Urothelium cell line (cell line): ENCODE data around the gene ITGB7.
A peak's percentile ranks its signal among the peaks of the same experiment; 100 is the strongest.

ENCODE experiments used
- DNase-seq: peaks from one replicate; pipeline ENCODE4 v3.0.0; 2011; ENCODE audit warnings: low spot score, mixed read lengths
- FAIRE-seq: peaks from 2 replicates; lab custom pipeline; 2011; peaks lifted over from hg19 to GRCh38; lab: Jason Lieb, UNC

The ITGB7 gene

DNA sequence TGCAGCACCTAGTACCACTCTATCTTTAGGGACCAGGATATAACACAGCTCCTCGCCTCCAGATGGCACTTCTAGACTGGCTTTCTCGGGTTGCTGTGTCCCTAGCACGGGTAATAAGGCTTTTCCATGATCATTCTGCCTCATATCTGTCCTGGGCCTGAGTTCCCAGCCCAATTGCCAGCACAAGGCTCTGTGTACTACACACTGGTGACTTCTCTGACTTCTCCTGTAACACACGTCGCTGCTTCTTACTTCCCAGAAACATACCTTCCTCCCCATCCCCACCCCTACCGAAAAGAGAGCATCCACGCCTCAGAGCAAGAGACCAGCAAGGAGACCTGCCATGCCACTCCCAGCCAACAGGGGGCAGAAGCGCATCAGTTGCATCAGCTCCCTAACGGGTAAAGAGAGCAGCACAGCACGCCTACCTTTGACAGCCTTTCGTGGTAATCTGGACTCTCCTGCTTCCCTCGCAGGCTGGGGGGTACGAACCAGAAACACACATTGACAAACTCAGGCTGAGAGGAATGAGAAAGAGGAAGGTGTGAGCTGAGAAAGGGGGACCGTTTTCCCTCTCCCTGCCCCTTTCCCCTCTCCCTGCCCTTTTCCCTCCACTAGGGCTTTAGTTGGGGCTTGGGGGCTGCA lies 47.7 kb downstream of the ITGB7 start:
- FAIRE-seq (no peak), DNase-seq (peak; percentile 87)

DNA sequence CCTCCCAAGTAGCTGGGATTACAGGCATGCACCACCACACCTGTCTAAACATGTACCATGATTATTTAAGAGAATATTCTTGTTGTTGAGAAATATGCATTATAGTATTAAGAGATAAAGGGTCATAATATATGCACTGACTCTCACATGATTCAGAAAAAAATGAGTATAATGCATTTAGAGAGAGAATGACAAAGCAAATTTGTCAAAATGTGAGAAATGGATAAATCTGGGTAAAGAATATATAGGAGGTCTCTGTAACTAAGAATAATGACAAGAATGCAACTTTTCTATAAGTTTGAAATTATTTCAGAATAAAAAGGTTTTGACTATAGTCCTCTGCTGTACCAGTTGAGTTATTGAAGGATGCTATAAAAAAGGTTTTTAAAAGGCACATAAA lies 54.7 kb downstream of the ITGB7 start:
- FAIRE-seq (no peak), DNase-seq (no peak)

DNA sequence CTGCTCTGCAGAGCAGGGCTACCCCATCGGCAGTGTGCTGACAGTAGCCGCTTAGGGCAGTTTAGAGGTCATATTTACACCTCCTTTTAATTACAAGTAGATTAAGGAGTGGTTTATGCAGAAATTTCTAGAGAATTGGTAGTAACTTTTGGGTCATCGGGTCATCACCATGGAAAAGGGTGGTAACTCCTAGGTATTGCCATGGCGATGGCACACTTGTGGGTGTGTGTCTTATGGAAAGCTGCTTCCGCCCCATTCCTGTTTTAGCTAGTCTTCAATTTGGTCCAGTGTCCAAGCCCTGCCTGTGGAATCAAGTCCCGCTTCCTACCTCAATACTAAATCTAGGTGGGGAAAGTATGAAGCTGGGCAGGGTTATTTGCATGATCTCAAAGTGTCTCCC lies 56.0 kb downstream of the ITGB7 start:
- no peak for DNase-seq
- FAIRE-seq, result no peak

DNA sequence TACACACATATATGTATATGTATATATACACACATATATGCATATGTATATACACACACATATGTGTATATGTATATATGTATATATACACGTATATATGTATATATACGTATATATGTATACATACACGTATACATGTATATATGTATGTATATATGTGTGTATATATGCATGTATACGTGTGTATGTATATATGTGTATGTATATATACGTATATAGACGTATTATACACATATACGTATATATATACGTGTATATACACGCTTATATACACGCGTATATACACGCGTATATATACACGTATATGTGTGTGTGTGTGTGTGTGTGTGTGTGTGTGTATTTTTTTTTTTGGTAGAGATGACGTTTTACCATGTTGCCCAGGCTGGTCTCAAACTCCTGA lies 59.4 kb downstream of the ITGB7 start:
- FAIRE-seq (no peak), DNase-seq (no peak)

DNA sequence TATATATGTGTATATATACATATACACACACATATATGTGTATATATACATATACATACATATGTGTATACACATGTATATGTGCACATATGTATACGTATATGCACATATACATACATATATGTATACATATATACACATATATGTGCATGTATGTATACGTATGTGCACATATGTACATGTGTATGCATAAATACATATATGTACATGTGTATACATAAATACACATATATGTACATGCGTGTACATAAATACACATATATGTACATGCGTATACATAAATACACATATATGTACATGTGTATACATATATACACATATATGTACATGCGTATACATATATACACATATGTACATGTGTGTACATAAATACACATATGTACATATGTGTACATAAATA lies 59.9 kb downstream of the ITGB7 start:
- no peak for DNase-seq

DNA sequence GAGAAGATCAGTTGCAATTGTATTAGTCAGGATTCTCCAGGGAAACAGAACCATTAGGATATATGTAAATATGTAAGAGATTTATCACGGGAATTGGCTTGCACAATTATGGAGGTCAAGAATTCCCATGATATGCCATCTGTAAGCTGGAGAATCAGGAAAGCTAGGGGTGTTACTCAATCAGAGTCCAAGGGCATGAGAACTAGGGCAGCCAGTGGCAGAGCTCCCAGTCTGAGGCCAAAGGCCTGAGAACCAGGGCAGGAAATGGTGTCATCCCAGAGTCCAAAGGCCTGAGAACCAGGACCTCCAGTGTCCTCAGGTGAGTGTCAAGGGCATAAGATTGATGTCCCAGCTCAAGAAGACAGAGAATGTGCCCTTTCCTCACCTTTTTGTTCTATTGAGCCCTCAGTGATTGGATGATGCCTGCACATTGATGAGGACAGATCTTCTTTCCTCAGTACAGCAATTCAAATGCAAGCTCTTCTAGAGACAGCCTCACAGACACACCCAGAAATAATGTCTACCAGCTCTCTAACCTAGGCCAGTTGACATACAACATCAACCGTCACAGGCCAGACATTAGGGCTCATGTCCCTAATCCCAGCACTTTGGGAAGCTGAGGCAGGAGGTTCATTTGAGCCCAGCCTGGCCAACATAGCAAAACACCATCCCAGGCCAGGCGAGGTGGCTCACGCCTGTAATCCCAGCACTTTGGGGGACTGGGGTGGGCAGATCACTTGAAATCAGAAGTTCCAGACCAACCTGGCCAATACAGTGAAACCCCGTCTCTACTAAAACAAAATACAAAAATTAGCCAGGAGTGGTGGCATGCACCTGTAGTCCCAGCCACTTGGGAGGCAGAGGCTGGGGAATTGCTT lies 61.4 kb downstream of the ITGB7 start:
- DNase-seq (no peak), FAIRE-seq (no peak)

More for the DNA sequence above, 59.9 kb downstream of the ITGB7 start:
- no peak for FAIRE-seq

DNA sequence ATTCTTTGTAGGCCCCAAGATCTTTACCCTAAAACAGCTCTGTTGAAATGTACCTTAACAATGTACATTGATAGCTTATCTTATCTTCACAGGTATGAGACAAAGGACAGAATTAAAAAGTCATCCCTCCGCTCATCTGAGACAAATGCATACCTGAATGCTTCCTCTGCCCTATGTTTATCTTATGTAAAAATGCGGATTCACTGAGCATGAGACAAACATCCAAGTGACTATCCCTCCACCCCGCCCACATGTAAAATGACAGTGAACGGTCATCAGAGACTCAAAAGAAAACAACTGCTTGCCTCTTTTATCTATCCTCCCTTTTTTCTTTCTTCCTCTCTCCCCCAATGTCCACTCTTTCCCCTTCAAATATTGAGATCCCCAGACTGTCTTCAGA lies 63.7 kb downstream of the ITGB7 start:
- FAIRE-seq (no peak), DNase-seq (no peak)
